ENCODE measurements around the gene OR4D6.
"Not testable (repeated sequence)": the region's sequence is repeated elsewhere in the genome, so short reads cannot be mapped to it uniquely, and the experiment has no call there.

The OR4D6 gene

DNA sequence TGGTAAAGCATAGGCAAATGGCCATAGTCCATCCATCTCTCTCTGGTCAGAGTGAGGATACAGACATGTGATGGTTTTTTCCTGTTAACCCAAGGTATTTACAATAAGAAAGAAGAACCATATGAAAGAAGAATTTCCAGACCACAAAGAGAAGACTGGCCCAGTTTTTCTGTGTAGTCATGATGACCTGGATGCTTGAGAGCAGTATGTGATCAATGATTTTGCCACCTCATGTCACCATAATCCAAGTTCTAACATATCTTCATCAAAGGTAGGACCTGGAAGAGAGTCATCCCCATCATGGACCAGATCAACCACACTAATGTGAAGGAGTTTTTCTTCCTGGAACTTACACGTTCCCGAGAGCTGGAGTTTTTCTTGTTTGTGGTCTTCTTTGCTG, at the start of gene OR4D6:
OR4D6 (plus strand) TSS at position 301 of the 400 bp plus-strand sequence; CDS start at position 301, 0 bp downstream.
- no peak for DNase-seq

DNA sequence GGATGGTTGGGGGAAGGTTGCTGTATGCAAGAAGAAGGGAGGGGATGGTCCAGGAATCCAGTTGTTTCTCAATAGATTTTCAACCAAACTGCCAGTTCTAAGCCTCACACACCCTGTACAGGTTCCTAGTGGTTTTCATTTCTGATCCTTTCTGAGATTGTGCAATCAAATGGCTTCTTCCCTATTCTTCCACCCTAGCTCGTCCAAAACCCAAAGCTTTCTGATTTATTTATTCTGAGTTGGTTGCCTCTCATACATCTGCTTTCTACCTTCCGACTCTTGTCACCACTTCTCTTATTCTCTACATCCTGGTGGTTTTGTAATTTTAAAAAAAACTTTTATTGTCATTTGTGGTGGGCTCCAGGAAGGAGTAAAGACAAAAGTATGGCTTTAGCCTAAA, 43.1 kb upstream of the OR4D6 start:
- no peak for DNase-seq

DNA sequence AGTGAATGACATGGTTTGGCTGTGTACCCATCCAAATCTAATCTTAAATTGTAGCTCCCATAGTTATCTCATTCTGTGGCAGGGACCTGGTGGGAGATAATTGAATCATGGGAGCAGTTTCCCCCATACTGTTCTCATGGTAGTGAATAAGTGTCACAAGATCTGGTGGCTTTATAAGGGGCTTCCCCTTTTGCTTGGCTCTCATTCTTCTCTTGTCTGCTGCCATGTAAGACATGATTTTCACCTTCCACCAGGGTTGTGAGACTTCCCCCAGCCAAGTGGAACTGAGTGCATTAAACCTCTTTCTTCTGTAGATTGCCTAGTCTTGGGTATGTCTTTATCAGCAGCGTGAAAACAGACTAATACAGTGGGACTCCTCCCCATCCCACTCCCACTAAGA, 41.6 kb upstream of the OR4D6 start:
- DNase-seq = no peak

DNA sequence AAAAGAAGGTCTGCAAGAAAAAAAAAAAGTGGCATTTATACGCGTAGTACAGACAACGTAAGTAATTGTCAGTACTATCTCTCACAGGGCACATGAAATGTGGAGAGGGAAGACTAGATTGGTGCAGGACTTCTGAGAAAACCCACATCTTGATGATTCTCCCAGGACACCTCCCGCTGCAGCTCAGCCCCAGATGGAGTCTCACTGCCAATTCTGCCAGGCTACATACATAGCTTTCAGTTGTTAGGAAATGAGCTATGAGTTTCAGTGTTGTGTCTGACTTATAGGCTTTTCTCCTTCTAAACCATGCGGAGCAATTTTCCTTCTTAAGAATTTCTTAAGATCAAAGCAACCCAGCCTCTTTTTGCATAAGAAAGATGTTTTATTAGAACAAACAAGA, 40.1 kb upstream of the OR4D6 start:
- no peak for DNase-seq

DNA sequence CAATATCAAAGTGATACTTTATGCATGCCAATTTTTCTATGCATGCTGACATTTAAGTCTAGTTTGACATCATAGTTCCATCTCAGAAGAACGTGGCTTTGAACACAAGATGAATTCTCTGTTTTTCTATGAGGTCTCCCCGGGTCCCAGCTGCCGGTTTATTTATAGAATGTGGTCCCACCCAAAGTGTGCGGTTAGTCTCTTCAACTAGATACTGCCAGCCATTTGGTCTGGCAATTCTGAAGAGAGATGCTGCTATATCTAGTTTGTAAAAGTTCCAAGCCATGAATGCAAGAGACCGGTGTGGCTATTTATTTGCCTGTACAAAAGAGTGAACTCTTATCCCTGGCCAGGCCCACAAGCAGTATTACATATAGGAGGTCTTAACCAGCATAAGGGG, 39.7 kb upstream of the OR4D6 start:
- no peak for DNase-seq

DNA sequence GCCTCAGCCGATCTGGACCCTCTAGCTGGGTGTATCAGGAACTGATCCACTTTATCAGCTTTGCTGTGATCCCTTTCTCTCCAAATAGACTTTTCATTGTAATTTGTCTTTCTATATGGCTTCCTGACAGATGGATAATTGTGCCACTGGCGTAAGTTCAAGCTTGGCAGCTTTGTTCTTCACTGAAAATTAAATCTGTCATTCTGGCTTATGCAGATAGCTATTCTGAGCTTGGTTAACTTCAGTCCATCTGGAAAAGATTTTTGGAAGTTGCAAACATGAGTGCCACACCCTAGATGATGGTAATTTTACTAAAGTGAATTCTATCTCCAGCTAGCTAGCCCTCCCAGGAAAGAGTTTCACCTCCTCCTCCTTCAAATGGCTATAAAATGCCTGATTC, 38.6 kb upstream of the OR4D6 start:
- DNase-seq = no peak

DNA sequence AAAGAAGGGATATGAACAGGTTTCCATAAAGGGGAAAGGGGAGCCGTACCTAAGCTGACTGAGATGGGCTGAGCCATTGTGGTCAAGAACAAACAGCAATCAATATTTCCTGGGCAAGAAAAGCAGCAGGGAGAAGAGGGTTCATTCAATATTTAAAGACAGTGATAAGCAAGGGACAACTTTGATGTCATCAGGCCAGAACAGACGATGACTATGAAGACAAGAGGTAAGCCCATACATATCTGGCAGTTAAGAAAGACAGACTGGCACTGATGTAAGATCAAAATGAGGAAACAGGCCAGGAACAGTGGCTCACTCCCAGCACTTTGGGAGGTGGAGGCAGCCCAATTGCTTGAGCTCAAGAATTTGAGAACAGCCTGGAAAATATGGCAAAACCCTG, 32.9 kb upstream of the OR4D6 start:
- no peak for DNase-seq

DNA sequence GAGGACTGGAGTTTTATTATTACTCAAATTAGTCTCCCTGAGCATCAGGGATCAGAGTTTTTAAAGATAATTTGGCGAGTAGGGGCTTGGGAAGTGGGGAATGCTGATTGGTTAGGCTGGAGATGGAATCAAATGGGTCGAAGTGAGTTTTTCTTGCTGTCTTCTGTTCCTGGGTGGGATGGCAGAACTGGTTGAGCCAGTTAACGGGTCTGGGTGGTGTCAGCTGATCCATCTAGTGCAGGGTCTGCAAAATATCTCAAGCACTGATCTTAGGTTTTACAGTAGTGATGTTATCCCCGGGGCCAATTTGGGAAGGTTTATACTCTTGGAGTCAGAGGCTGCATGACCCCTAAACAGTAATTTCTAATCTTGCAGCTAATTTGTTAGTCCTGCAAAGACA, 31.6 kb upstream of the OR4D6 start:
- DNase-seq = no peak

DNA sequence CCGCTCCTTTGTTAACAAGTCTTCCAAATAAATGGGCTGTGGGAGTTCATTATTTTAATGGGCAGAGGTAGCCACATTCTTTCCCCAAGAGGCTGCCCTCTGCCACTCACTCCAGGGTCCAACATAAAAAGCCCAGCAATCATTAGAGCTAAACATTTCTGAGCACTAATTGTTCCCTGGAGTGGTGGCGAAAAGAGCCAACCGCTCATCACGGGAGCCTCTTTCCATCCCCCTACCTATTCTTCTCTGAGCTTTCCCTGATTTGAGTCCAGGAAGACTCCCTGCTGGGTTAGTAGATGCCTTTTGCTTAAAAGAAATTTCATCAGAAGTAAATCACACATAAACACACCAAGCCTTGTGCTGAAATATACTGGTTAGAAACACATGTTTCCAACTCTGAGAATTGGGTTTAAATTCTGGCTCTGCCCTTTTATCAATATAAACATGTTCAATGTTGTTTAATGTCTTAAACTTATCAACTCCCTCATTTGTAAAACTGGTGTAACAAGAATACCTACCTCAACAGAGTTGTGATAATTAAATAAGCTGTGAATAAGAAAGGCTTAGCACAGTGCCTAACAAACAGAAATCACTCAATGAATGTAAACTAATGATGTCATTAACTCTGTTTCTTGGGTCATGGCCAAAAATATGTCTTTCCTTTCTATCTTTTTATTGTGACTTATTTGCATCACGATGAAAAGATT, 30.2 kb upstream of the OR4D6 start, which contains the start of gene OR5A2:
OR5A2 (minus strand) TSS at position 53 of the 707 bp plus-strand sequence. CDS start 3,460 bp downstream, outside the sequence.
- DNase-seq = no peak

DNA sequence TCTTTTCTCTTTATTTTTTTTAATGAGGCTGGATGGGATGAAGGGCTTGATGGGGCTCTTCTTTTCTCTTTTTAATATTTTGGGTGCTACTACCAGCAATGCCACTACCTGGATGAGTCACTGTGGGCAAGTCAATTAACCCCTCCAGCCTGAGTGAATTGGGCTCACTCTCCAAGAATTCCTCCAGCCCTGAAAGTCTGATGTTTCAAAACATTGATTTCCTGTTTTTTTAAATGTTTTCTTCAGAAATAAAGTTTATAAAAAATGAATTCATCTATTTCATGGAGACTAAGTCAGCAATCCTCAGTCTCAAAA, 29.7 kb upstream of the OR4D6 start:
- no peak for DNase-seq

DNA sequence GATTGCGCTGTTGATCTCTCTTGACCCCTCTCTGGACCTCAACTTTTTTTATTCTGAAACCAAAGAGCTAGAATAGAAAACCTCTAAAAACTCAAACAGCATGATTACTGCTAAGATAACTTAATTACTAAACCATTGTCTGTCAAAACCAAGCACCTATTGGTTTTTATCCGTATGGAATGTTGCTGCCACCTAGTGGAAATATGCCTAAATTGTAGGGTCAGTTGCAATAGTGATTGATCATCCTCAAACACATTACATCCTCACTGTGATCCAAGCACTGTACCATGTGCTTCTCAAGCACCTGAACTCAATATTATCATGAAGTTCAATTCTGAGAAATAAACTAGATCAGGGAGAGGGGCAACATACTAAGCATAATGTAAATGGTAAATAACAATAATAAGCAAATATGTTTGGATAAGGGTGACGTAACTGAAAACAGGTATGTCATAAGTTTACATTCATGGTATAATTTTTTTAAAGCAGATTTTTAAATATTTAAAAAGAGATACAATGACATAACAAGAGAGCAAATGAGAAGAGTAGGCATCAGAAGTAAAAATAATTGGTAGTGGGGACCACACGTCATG, 26.7 kb upstream of the OR4D6 start:
- peak; percentile 0 for DNase-seq

DNA sequence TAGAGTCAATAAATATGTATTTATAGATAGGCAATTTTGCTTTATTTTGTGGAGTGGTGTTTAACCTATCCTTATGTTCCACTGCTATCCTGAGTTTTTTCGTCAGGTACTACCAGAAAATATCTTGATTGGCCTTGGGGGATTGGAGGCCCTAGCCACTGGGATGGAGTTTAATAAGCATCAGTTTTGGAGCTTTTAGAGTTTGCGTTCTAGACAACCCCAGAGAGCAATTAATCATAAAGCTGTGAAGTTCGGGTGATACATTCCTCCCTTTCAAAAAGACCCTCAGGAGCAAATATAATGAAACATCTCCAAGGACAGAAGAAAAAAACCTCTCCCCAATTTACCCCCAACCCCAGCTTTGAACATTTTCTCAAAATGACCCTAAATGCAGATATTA, 20.6 kb upstream of the OR4D6 start, which contains the start of gene OR5A1:
OR5A1 (plus strand) TSS at position 301 of the 400 bp plus-strand sequence. CDS start 6,700 bp downstream, outside the sequence.
- no peak for DNase-seq

DNA sequence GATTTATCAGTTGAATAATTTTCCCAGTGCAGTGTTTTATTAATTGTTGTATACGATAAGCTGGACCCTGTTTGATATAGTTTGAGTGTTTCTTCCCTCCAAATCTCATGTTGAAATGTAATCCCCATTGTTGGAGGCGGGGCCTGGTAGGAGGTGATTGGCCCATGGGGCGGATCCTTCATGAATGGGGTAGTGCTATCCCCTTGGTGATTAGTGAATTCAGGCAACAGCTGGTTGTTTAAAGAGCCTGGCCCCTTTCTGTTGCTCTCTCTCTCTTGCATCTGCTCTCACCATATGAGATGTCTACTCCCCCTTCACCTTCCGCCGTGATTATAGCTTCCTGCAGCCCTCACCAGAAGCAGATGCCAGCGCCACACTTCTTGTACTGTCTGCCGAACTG, 19.0 kb upstream of the OR4D6 start:
- no peak for DNase-seq

DNA sequence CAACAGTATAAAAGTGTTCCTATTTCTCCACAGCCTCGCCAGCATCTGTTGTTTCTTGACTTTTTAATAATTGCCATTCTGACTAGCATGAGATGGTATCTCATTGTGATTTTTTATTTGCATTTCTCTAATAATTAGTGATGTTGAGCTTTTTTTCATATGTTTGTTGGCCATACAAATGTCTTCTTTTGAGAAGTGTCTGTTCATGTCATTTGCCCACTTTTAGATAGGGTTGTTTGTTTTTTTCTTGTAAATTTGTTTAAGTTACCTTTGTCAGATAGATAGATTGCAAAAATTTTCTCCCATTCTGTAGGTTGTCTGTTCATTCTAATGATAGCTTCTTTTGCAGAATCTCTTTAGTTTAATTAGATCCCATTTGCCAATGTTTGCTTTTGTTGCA, 11.1 kb upstream of the OR4D6 start:
- DNase-seq = not testable (repeated sequence)

DNA sequence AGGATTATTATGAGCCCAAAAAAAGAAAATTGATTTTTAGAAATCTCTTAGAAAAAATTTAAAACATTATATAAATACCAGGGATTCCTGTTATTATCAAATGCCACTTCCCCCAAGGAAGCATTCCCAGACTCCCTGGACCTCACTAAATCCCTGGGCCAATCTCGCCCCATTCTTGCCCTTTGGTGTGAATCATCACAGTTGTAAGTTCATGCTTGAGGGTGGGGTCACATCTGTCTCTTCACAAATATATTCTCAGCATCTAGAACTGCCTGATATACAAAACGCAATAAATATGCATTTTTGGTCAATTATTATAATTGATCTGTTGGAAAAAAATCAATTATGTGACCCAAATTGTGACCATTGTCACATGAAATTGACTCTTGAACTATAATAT, 8.3 kb upstream of the OR4D6 start:
- no peak for DNase-seq

DNA sequence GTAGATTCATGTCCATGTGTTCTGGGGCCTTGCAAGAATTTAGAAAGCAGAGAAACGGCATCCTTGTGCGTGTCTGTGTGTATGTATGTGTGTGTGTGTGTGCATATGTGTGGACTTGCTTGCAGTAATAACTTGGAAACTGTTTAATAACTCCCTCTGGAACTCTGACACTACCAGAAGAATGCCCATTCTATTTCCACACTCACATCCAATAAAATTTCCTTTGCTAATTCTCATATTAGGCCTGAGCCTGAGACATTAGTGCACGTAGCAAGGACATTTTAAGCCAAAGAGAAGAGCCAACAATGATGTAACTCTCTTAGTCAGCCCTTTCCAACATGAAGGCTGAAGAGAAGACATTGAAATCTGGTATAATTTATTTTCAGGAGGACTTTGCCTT, 3.2 kb downstream of the OR4D6 start:
- no peak for DNase-seq

DNA sequence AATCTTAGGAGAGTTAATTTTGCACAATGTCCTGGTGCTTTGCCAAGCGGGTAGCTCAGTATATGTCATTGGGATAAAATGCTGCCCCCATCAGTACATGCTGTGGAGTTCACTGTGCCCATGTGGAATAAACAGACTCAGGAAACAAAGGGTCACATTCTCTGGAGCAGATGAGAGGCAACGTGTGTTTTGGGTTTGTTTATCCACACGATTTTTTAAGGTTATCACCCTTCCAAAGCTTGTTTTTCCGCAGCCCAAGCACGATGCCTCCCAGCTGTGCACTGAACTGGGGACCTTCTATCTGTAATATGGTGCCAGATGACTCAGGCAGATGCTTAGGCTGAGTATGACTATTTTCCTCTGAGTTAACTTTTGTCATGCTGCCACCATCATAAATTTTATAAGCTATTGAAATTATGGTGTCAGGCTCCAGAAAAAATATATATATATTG, 6.5 kb downstream of the OR4D6 start:
- no peak for DNase-seq

DNA sequence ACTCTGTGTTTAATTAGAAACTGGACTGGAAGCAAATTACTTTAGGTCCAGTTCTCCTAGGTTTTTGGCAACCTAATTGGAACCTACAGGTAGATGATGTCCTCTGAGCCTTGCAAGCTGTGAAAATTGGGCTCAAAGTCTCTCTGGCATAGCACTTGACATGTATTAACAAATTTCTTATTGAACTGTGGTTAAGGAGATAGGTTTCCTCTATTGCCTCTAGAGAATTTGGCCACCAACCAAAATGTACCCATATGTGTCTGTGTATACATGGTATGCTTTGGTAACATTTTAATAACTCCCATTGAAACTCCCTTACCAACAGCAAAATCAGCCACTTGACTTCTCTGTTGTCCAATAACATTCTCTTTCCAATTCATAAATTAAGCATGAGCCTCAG, 16.3 kb downstream of the OR4D6 start, which contains the start of gene OR4D10:
OR4D10 (plus strand) TSS at position 301 of the 400 bp plus-strand sequence. CDS start 4,115 bp downstream, outside the sequence.
- DNase-seq = no peak

DNA sequence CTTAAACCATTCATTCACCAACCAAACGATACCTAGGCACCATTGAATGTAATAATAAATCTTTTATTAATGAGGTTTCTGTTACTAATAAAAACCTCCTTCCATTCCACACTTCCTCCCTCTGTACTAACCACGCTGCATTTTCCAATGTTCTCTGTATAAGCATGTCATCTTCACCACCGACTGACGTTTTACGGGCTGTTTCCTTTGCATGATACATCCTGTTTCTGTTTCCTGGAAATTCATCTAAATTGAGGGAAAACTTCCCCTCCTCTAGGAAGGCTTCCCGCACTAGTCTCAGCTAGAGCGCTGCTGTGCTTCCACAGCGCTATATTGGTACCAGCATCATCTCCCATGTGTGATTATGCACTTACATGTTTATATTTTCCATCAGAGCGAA, 18.4 kb downstream of the OR4D6 start:
- no peak for DNase-seq

DNA sequence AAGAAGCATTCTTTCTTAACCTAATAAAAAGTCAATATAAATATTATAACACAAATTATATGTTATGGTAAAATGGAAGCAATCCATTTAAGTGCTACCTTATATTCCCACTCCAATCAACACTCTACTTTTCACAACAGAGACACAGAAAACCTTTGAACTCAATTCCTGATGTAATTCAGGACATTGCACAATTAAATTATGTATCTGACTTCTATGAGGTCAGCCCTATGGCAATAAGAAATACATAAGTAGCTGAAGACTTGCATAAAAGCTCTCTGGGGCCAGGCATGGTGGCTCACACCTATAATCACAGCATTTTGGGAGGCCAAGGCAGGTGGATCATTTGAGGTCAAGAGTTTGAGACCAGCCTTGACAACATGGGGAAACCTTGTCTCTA, 23.1 kb downstream of the OR4D6 start:
- DNase-seq = no peak

DNA sequence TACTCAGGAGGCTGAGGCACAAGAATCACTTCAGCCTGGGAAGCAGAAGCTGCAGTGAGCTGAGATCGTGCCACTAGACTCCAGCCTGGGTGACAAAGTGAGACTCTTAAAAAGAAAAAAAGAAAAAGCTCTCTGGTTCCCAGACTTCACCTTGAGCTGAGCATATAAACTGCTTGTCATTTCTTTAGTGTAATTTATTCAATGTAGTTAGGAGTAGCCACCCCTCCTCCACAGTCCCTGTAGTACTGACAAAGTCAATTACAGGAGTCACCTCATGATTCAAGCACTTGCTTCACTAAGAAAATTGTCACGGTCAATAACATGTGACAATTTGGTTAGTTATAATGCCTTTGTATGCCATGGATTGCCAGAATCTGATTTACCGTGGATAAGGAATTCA, 23.6 kb downstream of the OR4D6 start:
- DNase-seq = no peak

DNA sequence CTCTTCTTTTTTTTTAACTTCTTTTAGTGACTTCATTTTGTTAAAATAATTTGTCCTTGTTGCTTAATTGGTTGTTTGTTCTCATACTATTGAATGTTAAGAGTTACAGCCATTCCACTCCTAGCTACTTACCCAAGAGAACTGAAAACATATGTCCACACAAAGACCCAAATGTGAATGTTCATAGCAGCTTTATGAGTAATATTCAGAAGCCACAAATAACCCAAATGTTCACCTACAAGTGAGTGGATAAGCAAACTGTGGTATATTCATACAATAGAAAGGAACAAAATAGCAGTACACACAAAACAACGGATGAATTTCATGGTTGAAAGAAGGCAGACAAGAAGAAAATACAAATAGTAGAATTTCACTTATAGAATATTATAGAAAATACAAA, 45.2 kb downstream of the OR4D6 start:
- no peak for DNase-seq

DNA sequence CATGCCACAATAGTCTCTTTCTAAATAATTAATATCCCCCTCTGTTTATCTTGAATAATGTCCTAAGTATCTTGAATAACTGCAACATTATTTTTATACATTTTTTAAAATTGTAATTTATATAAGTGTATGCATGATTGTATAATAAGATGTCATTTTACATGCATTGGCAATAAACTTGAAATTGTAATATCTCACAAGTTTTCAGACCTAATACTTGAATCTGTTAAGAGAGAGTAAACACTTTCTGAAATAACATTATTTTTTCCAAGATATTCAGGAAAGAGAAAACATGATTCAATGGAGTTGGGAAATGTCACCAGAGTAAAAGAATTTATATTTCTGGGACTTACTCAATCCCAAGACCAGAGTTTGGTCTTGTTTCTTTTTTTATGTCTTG, 46.5 kb downstream of the OR4D6 start, which contains the start of gene OR4D11:
OR4D11 (plus strand) TSS at position 301 of the 400 bp plus-strand sequence; CDS start at position 301, 0 bp downstream.
- DNase-seq = no peak

All from stimulated activated naive CD4-positive, alpha-beta T cell treated with Interleukin-2 at 50 U/mL for 16 hours (primary cell).